ENCODE measurements around the gene YWHAH.
"Not testable (repeated sequence)": the region's sequence is repeated elsewhere in the genome, so short reads cannot be mapped to it uniquely, and the experiment has no call there.

YWHAH gene

DNA sequence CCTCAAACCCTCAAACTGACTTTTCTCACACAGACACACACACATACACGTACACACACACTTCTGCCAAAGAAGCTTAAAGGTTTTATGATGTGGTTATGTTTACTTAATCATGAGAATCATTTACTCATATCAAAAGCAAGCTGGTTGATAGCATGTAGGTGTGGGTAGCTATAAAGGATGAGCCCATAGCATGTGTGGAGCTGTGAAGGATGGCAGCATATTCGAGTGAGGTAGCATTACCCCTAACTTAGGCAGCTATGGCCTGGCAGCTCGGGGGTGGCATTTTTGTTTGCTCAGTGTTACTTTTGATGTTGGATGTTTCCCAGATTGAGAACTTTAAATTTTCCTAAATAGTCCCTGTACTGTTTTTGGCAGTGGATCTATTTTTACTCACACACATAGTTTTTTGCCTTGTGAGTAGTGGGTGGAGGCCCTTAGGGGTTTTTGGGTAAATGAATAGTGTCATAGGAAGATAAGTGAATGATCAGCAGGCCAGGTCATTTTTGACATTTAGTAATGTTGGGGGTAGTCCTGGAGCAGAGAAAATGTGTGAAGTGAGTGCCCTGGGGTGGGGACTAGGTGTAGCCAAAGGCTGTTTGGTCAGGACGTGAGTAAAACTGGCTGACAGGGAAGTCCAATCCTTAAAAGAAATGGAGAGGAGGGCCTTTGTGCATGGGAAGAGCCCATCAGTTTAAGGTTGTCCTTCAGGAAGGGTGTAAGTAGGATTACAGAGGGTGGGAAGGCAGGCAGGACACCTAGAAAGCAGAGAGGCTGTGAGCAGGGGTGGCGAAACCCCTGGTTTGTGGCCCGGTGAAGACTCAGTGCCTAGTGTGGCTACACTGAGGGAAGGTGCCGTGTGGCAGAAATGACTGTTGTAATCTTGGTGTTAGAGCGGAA is 7.1 kb downstream of the YWHAH start:
- no peak for DNase-seq

DNA sequence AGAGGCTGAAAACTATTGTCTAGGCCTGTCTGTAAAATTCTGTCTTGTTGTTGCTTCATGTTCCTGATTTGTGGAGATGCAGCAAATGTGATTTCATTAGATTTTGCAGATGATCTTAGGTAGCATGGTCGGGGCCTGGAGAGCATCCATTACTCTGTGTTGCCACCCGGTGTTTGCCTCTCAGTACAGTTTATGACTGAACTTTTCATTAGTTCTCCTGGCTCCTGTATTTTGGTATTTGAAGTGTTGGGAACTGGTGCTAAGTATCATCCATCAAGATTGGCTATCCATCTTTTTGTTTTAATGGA is 7.7 kb downstream of the YWHAH start:
- DNase-seq, result no peak

DNA sequence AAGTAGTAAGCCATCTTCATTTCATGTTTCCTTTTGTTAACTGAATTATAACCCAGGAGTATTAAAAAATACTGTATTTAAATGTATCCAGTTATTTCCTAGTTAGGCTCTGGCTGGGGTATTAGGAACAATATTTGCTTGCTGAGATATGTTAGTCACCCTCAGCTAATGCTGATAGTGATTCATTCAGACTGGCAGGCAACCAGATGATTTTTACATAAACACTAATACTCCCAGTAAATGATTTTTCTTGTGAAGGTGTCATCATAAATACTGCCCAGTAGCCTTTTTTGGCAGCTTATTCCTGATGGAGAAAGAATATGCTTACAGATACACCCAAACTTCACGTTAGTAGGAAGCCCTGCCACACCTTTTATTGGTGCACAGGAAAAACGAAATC is 8.1 kb downstream of the YWHAH start:
- no peak for DNase-seq

DNA sequence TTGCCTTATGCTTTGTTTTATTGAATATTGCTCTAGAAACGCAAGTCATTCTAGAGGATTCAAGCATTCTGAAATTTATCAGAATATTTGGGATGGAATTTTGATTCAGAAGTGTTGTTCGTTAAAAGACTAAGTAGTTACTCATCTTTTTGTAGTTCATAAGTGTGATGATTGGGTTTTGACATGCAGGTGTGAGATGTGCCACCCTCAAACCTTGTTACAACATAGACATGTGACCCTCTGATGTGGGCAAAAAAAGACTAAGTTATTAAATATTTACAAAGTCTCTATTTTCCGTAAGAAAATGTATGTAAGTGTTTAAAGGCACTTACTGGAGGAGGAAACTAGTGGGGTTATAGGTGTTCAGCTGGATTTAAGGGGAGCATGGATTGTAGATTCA is 8.9 kb downstream of the YWHAH start:
- DNase-seq, result no peak

DNA sequence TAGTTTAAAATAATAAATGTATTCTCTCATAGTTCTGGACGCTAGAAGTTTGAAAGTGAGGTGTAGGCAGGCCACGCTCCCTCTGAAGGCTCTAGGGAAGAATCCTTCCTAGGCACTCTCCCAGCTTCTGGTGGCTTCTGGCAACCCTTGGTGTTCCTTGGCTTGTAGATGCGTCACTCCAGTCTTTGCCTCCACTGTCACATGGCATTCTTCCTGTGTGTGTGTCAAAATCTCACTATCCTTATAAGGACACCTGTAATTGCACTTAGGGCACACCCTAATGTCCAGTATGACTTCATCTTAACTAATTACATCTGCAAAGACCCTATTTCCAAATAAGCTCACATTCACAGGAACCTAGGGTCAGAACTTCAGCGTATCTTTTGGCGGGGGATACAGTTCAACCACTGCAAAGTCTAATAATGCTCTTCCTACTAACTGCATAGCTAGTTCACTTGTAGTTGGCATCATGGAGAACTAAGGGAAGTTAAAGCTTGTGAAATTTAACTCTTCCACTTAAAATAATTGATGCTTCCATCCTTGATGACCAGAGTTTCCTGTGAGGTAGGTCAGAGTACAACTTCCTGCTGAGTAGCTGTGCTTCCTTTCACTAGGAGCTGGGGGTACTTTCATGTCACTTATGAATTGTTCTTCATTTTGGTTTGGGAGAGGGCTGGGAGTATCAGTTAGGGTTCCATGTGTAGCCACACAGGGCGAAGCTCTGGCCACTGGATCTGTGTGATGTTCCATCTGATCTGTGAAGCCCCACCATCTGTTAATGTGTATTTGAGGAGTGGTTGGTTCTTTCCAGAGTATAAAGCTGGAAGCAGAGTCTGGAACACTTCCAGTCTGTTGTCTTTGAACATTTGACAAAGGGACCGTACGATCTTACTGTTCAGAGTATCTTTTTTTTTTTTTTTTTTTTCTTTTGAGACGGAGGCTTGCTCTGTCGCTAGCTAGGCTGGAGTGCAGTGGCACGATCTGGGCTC is 10.5 kb downstream of the YWHAH start:
- no peak for DNase-seq

DNA sequence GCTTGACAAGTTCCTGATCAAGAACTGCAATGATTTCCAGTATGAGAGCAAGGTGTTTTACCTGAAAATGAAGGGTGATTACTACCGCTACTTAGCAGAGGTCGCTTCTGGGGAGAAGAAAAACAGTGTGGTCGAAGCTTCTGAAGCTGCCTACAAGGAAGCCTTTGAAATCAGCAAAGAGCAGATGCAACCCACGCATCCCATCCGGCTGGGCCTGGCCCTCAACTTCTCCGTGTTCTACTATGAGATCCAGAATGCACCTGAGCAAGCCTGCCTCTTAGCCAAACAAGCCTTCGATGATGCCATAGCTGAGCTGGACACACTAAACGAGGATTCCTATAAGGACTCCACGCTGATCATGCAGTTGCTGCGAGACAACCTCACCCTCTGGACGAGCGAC is 12.0 kb downstream of the YWHAH start:
- no peak for DNase-seq

DNA sequence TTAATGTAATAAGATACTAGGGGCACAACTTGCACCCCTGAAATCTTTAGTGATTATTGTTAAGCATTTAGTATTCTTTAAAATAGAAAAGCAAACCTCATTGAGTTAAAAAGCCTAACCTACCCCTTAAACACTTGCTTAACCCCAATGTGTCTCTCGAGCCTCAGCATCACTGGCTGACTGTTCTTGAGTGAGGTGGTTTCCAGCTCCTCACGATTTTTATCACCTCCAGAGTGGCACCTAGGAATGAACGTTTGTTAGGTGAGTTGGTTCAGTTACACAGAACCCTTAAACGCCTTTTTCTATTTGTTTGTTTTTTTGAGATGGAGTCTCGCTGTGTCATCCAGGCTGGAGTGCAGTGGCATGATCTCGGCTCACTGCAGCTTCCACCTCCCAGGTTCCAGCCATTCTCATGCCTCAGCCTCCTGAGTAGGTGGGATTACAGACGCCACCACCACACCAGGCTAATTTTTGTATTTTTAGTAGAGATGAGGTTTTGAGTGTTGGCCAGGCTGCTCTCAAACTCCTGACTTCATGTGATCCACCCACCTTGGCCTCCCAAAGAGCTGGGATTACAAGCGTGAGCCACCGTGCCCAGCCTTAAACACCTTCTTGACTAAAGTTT is 13.7 kb downstream of the YWHAH start:
- no peak for DNase-seq

- no peak for DNase-seq
These were observed 14.4 kb downstream of the YWHAH start for GRCh38 chr22:31958625-31959239.

DNA sequence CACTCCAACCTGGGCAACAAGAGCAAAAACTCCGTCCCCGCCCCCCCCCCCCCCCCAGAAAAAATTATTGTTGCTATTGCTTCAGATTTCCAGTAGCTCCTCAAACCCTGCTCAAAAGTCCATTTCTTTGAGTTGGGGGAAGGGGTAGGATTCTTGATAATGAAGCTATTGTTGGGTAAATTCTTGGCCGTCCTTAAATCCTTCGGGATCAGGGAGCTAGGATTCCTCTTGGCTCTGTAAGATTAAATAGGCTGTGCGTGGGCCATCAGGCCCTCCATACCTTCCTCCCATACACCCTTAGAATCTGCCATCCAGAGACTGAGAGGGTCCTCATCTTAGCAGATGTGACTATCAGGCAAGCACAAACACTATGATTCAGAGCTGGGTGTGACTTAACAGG is 16.4 kb downstream of the YWHAH start:
- DNase-seq, result no peak

GRCh38 chr22:31962387-31963125 is 18.2 kb downstream of the YWHAH start:
- DNase-seq, result no peak

DNA sequence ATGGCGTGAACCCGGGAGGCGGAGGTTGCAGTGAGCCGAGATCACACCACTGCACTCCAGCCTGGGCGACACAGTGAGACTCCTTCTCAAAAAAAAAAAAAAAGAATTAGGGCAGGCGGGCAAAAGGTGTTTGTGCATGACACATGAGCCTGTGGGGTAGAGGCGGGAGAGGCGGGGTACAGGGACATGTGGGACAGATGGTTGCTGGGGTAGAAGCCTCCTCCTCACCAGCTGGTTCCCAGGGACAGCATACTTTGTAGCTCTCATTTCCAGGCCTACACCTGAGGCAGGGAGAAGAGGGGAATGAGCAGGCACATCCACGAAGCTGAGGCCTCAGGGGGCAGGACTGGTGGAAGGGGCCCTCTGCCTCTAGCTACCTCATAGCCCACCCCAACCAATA is 23.7 kb downstream of the YWHAH start:
- no peak for DNase-seq

GRCh38 chr22:31969789-31970489 is 25.6 kb downstream of the YWHAH start:
- peak; percentile 32 for DNase-seq

GRCh38 chr22:31970490-31971444 is 26.4 kb downstream of the YWHAH start:
- peak; percentile 83 for DNase-seq

GRCh38 chr22:31972180-31972579 is 27.8 kb downstream of the YWHAH start:
- DNase-seq, result no peak

GRCh38 chr22:31973739-31974138 is 29.4 kb downstream of the YWHAH start:
- no peak for DNase-seq

GRCh38 chr22:31977141-31977841 is 33.0 kb downstream of the YWHAH start:
- DNase-seq, result peak; percentile 80

- no peak for DNase-seq
These were observed 33.6 kb downstream of the YWHAH start for GRCh38 chr22:31977939-31978338.

- no peak for DNase-seq
These were observed 36.3 kb downstream of the YWHAH start for GRCh38 chr22:31980628-31981027.

- DNase-seq, result not testable (repeated sequence)
These were observed 37.6 kb downstream of the YWHAH start for GRCh38 chr22:31981976-31982375.

Measured in activated T-cell treated with anti-CD3 and anti-CD28 coated beads for 4 hours (primary cell).